Ishikawa (cell line): Measurements from ENCODE around the gene KLF13.

ENCODE experiments used
- EGR1 ChIP-seq: IDR thresholded peaks from 2 replicates; pipeline ENCODE4 v1.6.1; 2012
- EP300 ChIP-seq: IDR thresholded peaks from 2 replicates; pipeline ENCODE4 v1.6.1; 2012; ENCODE audit warnings: borderline replicate concordance
- FOXM1 ChIP-seq: IDR thresholded peaks from 2 replicates; pipeline ENCODE4 v1.6.1; 2012; ENCODE audit warnings: low read depth, borderline replicate concordance
- MAX ChIP-seq: IDR thresholded peaks from 2 replicates; pipeline ENCODE4 v1.6.1; 2012
- RAD21 ChIP-seq: IDR thresholded peaks from 2 replicates; pipeline ENCODE4 v1.6.1; 2012; ENCODE audit warnings: low read depth
- REST ChIP-seq: IDR thresholded peaks from 2 replicates; pipeline ENCODE4 v1.6.1; 2012; ENCODE audit warnings: low read depth, mild to moderate bottlenecking
- TAF1 ChIP-seq: IDR thresholded peaks from 2 replicates; pipeline ENCODE4 v1.6.1; 2012; ENCODE audit warnings: low read depth, mild to moderate bottlenecking
- YY1 ChIP-seq: IDR thresholded peaks from 2 replicates; pipeline ENCODE4 v1.6.1; 2012; ENCODE audit warnings: low read depth
- ZBTB7A ChIP-seq: IDR thresholded peaks from 2 replicates; pipeline ENCODE4 v1.6.1; 2012; ENCODE audit warnings: low read depth

GRCh38 chr15:31311735-31312619 lies 14.7 kb upstream of the KLF13 start:
- TF ChIP-seq REST: no peak
- no peak for TF ChIP-seq ZBTB7A
- no peak for TF ChIP-seq TAF1
- TF ChIP-seq MAX: no peak
- no peak for TF ChIP-seq RAD21
- no peak for TF ChIP-seq YY1
- TF ChIP-seq EP300: no peak
- no peak for TF ChIP-seq EGR1
- no peak for TF ChIP-seq FOXM1
